LNCaP clone FGC (cell line): ENCODE results near the gene OPTC.

Experiments
- DNase-seq: peaks from one replicate; pipeline ENCODE4 v3.0.0-alpha.2; 2011; ENCODE audit warnings: low read depth
- H3K4me3 ChIP-seq: 2 replicates; pipeline ENCODE4 v1.5.1; 2011; ENCODE audit warnings: mild to moderate bottlenecking, low read depth, low read length, control low read depth
- CTCF ChIP-seq: IDR thresholded peaks from 2 replicates; pipeline ENCODE4 v1.5.1; 2012; ENCODE audit warnings: mild to moderate bottlenecking; ENCODE audit not compliant: control insufficient read depth, insufficient read depth; ENCODE audit errors: extremely low read depth

Gene OPTC

GRCh38 chr1:203500279-203500678 is 6.3 kb downstream of the OPTC start:
- TF ChIP-seq CTCF = no peak
- DNase-seq = no peak
- no peak overlapping the region for H3K4me3 ChIP-seq

GRCh38 chr1:203503836-203504235 is 9.9 kb downstream of the OPTC start:
- no peak for TF ChIP-seq CTCF
- DNase-seq = no peak
- H3K4me3 ChIP-seq = no peak overlapping the region

GRCh38 chr1:203504400-203505250 is 10.7 kb downstream of the OPTC start:
- DNase-seq = peak; percentile 55
- TF ChIP-seq CTCF = peak; percentile 82
- no peak overlapping the region for H3K4me3 ChIP-seq

GRCh38 chr1:203505526-203506204 is 11.7 kb downstream of the OPTC start:
- no peak for TF ChIP-seq CTCF
- H3K4me3 ChIP-seq = no peak overlapping the region
- no peak for DNase-seq

GRCh38 chr1:203506858-203507626 is 13.1 kb downstream of the OPTC start:
- DNase-seq = no peak
- no peak for TF ChIP-seq CTCF
- H3K4me3 ChIP-seq = no peak overlapping the region

GRCh38 chr1:203507759-203508158 is 13.8 kb downstream of the OPTC start:
- no peak for DNase-seq
- no peak for TF ChIP-seq CTCF

More at GRCh38 chr1:203507759-203508158, 13.8 kb downstream of the OPTC start:
- H3K4me3 ChIP-seq = no peak overlapping the region
